ENCODE measurements around the gene ABCA3. TPM values are rescaled to one million over a fixed set of nuclear protein-coding genes. Genes with fewer than 3 reads are reported as not detected.

ABCA3 gene
- total and polyA plus RNA-seq, 12 donors: 3.3 to 30.8 (median 21.6) TPM

DNA sequence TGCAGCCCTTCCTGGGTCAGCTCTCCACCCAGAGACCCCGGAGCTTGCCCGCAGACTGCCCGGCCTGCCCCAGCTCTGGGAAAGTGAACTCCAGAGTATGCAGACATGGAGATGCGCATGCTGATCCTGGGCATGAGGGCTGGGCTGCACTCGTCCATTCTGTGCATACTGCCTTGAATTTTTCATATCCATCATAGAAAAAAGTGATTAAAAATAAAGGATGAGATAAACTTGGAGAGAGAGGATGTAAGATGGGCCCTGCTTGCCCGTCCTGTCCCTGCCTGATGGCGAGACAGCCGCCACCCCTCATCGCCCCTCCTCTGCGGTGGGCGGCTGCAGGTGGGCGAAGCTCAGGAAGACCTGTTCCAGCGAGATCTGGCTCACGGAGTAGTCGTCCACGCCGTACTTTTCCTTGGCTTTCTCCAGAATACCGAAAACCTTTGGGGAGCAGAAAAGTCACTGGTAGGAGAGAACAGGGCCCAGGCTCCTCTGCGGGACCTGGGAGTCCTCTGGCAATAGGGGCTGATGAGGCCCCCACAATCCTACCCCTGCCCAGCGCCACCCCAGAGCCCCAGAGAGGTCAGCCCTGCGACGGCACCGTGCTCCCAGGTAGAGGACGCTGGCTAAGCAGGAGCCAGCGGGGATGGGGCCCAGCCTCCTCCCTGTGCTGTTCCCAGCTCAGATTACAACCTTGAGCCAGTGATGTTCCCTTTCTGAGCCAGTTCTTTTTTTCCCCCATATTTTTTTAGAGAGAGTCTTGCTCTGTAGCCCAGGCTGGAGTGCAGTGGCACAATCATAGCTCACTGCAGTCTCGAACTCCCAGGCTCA lies 63.9 kb downstream of the ABCA3 start:
- TF ChIP-seq POLR2A (IDR thresholded peaks at IDR 0.05) (no peak), CTCF (IDR thresholded peaks at IDR 0.05) (no peak)
- intact Hi-C loops (cut with DNase I): no loop called here
- 71 to 86% (median 77%) methylated on average over 19 to 26 of the region's 26 CpGs for WGBS, 4 donors
- Histone ChIP-seq H3K4me1 (replicated peaks in 1 of 2) (no peaks in the 10 kb centered on the region), H3K27ac (no peak overlapping the region), H3K4me3 (no peak overlapping the region), H3K27me3 (no peaks in the 10 kb centered on the region), H3K36me3 (replicated peaks in 1 of 2) (no peaks in the 10 kb centered on the region), H3K9me3 (replicated peaks in 1 of 3) (no peaks in the 10 kb centered on the region)
- no peak for DNase-seq

- Histone ChIP-seq H3K9me3 (replicated peaks in 1 of 3) (no peaks in the 10 kb centered on the region), H3K36me3 (replicated peaks in 1 of 2) (no peaks in the 10 kb centered on the region), H3K27me3 (no peaks in the 10 kb centered on the region), H3K4me3 (no peak overlapping the region), H3K4me1 (replicated peaks in 1 of 2) (no peaks in the 10 kb centered on the region), H3K27ac (no peak overlapping the region)
- 74 to 85% (median 82%) methylated on average over 13 to 30 of the region's 30 CpGs for WGBS, 4 donors
- intact Hi-C loops (cut with DNase I): no loop called here
- TF ChIP-seq CTCF (IDR thresholded peaks at IDR 0.05) (no peak), POLR2A (IDR thresholded peaks at IDR 0.05) (no peak)
- no peak for DNase-seq
These were observed 64.8 kb downstream of the ABCA3 start for GRCh38 chr16:2275476-2276367.

- no peaks in the 10 kb centered on the region for H3K27me3 ChIP-seq
- no peaks in the 10 kb centered on the region for H3K36me3 ChIP-seq (replicated peaks in 1 of 2)
- no peak for DNase-seq
- H3K27ac ChIP-seq: no peak overlapping the region
- TF ChIP-seq POLR2A (IDR thresholded peaks at IDR 0.05): no peak
- no peak for TF ChIP-seq CTCF (IDR thresholded peaks at IDR 0.05)
- H3K4me1 ChIP-seq (replicated peaks in 1 of 2): peaks cover 7 to 12% of the 10 kb centered on the region in 2 donors
- WGBS, 4 donors: 77 to 100% (median 84%) methylated on average over 2 to 10 of the region's 10 CpGs
- H3K4me3 ChIP-seq: no peak overlapping the region
- no peaks in the 10 kb centered on the region for H3K9me3 ChIP-seq (replicated peaks in 1 of 3)
- intact Hi-C loops (cut with DNase I): no loop called here
These were observed 66.6 kb downstream of the ABCA3 start for GRCh38 chr16:2273931-2274330.

GRCh38 chr16:2273484-2273883 lies 67.0 kb downstream of the ABCA3 start:
- no peak for TF ChIP-seq CTCF (IDR thresholded peaks at IDR 0.05)
- no peak for TF ChIP-seq POLR2A (IDR thresholded peaks at IDR 0.05)
- Histone ChIP-seq H3K4me1 (replicated peaks in 1 of 2) (peaks cover 7 to 12% of the 10 kb centered on the region in 2 donors), H3K9me3 (replicated peaks in 1 of 3) (no peaks in the 10 kb centered on the region), H3K36me3 (replicated peaks in 1 of 2) (no peaks in the 10 kb centered on the region), H3K27me3 (no peaks in the 10 kb centered on the region), H3K4me3 (no peak overlapping the region), H3K27ac (no peak overlapping the region)
- 71 to 97% (median 78%) methylated on average over 5 to 16 of the region's 16 CpGs for WGBS, 4 donors
- no peak for DNase-seq
- intact Hi-C loops (cut with DNase I): no loop called here

Measured in adrenal gland (tissue), 12 donors.